NK-92 (cell line): ENCODE data around the gene TOM1.
"Not testable (repeated sequence)": the region's sequence is repeated elsewhere in the genome, so short reads cannot be mapped to it uniquely, and the experiment has no call there.

Source experiments
- DNase-seq: peaks from one replicate; lab custom pipeline; 2025; ENCODE audit not compliant: unreplicated experiment; lab: John Stamatoyannopoulos, UW

The TOM1 gene

DNA sequence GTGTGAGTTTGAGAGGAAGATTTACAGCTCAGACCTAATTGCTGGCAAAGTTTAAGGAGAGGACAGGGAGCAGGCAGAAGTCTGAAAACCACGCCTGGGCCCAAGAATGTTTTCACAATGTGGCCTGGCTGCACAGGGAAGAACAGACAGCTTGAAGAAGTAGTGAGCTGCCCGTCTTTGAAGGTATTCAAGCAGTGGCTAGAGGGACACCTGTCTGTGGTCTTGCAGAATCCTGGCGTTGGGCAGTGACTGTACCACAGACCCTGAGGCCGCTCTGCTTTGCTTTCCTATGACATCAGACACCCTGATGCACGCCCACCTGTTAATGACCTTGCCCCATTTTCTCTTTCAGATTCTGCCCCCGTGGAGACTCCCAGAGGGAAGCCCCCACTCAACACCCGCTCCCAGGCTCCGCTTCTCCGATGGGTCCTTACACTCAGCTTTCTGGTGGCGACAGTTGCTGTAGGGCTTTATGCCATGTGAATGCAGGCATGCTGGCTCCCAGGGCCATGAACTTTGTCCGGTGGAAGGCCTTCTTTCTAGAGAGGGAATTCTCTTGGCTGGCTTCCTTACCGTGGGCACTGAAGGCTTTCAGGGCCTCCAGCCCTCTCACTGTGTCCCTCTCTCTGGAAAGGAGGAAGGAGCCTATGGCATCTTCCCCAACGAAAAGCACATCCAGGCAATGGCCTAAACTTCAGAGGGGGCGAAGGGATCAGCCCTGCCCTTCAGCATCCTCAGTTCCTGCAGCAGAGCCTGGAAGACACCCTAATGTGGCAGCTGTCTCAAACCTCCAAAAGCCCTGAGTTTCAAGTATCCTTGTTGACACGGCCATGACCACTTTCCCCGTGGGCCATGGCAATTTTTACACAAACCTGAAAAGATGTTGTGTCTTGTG, 93.7 kb downstream of the TOM1 start:
- DNase-seq = no peak

DNA sequence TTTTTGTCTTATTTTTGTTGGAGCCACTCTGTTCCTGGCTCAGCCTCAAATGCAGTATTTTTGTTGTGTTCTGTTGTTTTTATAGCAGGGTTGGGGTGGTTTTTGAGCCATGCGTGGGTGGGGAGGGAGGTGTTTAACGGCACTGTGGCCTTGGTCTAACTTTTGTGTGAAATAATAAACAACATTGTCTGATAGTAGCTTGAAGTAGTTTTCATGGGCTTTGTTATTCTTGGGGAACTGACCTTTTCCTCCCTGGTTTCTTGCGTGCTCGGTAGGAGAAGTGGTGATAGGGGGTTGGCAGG, 94.3 kb downstream of the TOM1 start:
- DNase-seq = no peak

DNA sequence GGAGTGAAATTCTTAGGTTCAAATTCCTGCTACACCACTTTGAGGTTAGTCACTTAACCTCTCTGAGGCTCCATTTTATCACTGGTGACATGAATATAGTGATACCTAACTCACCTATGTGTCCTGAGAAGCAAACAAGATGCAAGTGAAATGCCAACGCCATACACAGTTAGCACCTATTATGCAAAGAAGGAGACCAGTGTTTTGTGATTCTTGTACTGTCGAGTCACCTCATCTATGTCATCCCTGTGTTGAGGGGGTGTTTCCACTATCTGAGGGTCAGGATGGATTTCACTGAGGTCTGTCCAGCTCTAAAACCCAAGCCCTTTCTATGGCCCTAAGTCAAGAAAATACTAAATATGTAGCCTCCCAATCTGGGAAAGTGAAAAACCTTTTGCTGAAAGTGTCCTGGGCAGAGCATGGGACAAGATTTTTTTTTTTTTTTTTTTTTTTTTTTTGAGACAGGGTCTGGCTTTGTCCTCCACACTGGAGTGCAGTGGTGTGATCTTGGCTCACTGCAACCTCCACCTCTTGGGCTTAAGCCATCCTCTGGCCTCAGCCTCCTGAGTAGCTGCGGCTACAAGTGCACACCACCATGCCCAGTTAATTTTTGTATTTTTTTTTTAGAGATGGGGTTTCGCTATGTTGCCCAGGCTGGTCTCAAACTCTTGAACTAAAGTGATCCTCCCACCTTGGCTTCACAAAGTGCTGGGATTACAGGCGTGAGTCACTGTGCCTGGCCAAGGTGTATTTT, 95.3 kb downstream of the TOM1 start:
- no peak for DNase-seq

DNA sequence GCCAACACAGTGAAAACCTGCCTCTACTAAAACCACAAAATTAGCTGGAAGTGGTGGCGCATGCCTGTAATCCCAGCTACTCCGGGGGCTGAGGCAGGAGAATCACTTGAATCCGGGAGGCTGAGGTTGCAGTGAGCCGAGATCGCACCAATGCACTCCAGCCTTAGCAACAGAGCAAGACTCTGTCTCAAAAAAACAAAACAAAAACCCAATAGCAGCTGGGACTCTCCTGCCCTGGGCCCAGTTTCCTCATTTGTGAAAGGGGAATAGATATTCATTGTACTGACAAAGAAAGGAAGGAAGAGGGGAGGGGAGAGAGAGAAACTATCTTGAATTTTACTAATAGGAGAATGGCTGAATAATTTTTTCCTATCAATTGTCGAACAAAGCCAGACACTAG, 96.9 kb downstream of the TOM1 start:
- DNase-seq = not testable (repeated sequence)

DNA sequence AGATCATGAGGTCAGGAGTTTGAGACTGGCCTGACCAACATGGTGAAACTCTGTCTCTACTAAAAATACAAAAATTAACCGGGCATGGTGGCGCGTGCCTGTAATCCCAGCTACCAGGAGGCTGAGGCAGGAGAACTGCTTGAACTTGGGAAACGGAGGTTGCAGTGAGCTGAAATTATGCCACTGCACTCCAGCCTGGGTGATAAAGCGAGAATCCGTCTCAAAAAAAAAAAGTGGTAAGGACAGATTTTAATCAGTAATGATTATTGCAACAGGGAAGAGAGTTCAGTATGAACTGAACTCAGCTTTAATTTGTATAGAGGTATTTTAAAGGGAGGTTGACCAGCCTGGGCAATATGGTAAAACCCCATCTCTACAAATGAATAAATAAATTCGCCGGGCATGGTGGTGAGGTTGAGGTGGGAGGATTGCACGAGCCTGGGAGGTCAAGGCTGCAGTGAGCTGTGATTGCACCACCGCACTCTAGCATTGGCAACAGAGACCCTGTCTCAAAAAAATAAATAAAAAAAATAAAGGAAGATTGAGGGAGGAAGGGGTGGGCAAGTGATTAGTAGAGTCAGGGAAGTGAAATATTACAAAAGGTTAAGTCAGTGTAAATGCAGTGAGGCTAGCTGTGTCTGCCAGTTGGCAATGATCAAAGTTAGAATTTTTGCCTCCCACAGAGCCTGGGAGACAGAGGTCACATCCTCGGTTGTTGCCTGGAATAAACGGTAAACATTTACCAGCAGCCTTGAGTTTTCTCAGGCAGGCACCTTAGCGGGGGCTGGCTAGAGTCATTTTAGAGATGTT, 97.6 kb downstream of the TOM1 start:
- DNase-seq = no peak
